Non-pigmented ciliary epithelial cell (primary cell): ENCODE results near the gene GNPTAB.
"Not testable (repeated sequence)": the region's sequence is repeated elsewhere in the genome, so short reads cannot be mapped to it uniquely, and the experiment has no call there.

Experiments
- DNase-seq: peaks from one replicate; pipeline ENCODE4 v3.0.0-alpha.2; 2010; ENCODE audit warnings: low read depth

GNPTAB gene

DNA sequence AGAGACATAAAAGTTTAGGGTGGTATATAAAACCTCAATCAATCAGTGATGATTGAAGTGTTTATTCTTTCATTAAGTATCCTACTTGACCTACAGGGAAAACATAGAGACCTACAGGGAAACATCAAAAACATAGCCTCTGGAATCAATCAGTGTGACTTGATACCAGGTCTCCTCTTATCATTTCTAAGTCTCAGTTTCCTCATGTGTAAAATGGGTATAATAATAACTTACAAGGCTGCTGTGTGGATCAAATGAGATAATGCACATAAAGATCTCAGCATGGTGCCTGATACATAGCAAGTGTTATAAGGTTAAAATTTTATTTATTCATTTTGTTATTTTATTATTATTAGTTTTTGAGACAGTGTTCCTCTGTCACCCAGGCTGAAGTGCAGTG lies 22.2 kb upstream of the GNPTAB start:
- no peak for DNase-seq

DNA sequence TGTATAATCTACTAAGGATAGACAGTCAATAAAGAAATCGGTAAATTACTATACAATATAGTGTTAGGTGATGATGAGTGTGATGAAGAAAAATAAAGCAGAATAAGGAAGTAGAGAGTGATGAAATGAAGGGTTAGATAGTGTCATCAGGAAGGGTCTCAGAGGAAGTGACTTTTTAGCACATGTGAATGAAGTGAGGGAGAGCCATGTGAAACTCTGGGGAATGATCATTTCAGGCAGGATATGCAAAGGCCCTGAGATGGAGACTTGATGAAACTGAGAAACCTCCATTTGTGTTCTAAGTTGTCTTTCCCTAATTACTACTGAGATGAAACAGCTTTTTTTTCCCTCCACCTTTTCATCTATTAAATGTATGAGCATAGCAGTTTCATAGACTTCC lies 19.4 kb upstream of the GNPTAB start:
- no peak for DNase-seq

DNA sequence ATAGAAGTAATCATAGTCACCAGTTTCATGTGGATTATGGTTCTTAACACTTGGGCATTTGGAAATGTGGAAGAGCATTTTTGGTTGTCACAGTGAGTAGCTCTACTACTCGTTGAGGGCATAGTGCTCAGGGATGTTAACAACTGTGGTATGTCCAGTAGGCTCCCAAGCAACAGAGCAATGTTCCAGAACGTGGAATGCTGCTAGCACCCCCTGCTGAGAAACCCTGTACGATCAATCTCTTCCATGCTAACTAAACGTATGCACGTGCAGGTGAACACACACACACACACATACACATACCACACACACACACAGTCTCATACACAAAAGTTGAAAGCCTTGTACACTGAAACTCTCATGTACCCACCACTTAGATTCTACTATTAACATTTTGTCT lies 16.6 kb upstream of the GNPTAB start:
- no peak for DNase-seq

DNA sequence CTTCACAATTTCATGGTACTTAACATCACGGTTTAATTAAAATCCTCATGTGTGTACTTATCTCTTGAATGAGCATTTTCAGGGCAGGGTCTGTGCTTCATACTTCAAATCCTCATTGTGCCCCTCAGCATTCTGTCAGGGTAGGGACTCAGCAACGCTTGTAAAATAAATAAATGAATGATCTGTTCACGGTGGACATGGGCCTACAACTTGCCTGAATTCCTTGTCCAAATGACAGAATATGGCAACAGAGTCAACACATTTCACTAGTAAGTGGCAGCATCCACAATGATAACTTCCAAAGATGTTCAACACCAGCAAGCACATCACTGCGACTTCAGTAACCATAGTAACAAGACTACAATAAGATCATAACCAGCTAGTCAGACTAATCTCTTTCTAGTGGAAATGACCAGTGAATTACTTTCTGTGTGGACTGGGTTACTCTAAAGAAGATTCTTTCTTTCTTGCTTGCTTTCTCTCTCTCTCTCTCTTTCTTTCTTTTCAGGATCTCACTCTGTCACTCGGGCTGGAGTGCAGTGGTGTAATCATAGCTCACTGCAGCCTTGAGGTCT lies 14.5 kb upstream of the GNPTAB start:
- no peak for DNase-seq

DNA sequence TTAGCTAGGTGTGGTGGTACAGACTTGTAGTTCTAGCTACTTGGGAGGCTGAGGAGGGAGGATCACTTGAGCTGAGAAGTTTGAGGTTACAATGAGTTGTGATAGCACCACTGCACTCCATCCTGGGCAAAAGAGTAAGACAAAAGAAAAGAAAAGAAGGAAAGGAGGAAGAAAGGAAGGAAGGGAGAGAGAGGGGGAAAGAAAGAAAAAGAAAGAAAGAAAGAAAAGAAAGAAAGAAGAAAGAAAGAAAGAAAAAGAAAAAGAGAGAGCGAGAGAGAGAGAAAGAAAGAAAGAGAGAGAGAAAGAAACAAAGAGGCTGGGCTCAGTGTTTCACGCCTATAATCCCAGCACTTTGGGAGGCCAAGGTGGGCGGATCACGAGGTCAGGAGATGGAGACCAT lies 10.3 kb upstream of the GNPTAB start:
- no peak for DNase-seq

DNA sequence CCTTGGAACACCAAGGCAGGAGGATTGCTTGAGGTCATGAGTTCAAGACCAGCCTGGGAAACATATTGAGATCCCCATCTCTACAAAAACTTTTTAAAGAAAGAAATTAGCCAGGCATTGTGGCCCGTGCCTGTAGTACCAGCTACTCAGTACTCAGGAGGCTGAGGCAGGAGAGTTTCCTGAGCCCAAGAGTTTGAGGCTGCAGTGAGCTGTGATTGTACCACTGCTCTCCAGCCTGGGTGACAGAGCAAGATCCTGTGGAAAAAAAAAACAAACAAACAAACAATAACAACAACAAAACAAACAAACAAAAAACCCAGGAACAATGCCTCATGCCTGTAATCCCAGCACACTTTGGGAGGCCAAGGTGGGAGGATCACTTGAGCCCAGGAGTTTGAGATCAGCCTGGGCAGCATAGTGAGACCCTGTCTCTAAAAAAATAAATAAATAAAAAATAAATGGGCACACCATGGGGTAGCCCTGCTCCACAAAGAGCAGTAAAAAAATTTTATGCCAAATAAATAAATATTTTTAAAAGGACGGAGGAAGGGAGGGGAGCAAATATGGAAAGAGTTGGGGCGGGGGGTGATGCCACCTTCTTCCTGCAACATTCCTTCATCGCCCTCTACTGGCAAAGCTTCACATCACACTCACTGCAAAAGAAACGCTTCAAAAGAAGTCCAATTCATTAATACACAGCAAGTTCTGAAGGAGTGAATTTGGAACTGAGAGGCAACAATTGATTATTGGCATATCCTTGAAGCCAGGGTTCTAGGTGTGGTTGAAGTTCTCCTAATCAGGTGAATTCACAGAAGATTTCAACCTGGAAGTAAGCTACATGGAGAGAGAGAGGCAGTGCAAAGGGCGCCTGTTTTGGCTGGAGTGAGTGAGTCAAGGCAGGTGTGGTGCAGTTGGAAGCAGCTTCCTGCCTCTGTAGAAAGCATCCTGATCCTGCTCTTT lies 8.8 kb upstream of the GNPTAB start:
- peak; percentile 32 for DNase-seq

DNA sequence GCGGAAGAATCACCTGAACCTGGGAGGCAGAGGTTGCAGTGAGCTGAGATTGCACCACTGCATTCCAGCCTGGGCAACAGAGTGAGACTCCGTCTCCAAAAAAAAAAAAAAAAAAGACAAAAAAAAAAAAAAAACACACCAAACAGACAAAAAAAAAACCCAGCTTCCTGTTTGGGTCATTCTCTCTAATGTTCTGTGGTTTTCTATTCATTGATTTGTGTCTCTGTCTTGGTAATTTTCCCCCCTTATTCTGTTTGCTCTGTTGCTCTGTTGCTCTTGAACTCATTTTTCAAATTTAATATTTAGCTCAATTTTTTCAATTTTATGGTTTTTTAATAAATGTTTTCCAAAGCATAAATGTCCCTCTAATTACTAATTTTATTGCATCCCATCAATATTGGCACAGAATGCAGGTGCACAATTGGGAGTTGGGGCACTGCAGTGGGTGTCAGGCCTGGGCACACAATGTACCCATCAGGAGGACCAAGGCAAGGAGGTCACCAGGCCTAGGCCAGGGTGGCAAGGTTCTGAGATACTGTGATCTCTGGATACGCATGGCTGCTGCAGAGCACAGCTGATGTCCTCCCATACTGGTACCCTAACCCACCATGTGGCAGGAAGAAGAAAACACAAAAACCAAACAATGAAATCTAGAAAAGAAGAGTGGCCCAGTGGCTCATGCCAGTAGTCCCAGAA lies 8.0 kb upstream of the GNPTAB start:
- DNase-seq, result no peak

DNA sequence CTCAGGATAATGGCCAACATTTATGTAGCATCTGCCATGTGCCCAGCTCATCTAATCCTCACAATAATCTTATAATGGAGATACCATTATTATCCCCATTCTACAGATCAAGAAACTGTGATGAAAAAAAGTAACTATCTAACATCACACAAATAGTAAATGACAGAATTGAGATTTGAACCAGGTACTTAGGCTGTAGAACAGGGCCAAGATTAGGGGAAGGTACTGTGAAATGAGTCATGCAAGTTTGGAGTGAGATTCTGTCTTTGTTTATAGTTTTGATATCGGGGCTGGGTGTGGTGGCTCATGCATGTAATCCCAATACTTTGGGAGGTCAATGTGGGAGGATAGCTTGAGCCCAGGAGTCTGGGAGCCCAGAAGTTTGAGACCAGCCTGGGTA lies 1.3 kb upstream of the GNPTAB start:
- DNase-seq, result no peak

DNA sequence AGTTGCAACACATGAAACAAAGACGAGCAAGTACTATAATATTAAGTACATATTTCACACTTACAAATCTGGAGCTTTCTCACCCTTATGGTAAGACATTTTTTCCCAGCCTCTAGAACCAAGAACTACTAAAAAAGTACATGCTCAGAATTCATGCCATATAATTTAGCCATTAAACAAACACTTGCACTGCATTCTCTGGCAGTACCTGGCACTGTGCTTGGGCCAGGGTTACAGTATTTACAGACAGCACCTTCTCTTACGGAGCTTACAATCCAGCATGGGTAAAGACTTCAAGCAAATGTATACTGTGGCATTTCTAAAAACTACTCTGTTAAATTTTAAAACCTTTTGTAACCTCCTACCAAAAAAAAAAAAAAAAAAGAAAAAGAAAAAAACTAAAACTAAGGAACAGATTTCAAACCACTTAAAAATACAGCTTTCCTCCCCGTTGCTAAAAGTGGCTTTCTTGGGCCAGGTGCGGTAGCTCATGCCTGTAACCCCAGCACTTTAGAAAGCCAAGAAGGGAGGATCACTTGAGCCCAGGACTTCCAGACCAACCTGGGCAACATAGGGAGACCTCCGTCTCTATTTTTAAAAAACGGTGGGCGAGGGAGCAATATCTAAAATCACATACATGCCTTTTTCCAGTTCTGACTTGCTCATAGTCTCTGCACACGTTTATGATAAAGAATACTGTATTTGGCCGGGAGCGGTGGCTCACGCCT lies 956 bp downstream of the GNPTAB start:
- DNase-seq, result no peak

DNA sequence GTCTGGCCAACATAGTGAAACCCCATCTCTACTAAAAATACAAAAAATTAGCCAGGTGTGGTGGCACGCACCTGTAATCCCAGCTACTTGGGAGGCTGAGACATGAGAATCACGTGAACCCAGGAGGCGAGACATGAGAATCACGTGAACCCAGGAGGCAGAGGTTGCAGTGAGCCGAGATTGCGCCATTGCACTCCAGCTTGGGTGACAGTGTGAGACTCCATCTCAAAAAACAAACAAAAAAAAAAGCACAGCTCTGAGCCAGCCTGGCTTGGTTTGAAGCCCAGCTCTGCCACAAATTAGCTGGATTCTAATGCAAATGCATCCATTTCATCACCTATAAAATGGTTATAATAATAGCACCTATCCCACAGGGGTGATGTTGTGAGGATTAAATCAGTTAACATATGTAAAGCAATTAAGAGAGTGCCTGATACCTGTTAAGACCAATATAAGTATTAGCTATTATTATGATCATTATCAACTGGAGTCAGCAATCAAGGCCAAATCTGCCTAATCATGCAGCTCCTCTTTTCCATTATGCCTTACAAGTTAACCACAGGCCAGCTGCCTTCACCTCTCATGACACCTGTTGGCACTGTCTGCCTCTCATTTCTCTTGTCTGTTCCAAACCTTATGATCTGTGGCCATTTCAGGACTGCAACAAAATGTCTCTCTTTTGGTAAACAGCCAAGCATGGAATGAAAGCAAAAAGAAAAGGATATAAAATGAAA lies 2.1 kb downstream of the GNPTAB start:
- DNase-seq, result no peak

DNA sequence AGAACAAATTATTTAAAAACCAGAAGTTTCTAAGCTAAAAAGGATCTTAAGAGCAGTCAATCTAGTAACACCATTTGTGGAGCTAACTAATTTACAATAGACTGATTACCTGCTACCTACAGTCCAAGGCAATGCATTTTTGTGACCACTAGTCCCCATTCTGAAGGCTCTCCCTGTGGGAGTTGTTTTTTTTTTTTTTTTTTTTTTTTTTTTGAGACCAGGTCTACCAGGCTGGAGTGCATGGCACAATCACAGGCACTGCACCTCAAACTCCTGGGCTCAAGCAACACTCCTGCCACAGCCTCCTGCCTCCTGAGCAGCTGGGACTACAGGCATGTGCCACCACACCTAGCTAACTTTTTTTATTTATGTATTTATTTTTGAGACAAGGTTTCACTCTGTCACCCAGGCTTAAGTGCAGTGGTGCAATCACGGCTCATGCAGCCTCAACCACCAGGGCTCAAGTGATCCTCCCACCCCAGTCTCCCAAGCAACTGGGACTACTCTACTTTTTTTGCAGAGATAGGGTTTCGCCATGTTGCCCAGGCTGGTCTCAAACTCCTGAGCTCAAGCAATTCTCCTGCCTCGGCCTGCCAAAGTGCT lies 3.9 kb downstream of the GNPTAB start:
- no peak for DNase-seq

DNA sequence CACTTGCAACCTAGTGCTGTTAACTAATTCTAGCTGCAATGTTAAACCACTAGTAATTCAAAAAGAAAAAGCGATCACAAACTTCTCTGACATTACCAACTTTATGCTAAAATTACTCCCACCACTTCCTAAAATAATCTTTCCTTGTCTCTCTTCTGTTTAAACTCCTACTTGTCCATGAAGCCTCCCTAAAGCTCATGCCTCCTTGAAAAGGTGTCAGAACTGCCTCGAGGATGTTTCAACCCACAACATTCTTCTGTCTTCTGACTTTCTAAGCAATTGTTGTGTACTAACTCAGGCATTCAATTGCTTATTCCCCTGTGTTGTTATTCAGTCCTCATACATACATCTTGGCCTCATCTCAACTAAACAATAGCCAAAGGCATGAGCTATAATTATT lies 5.9 kb downstream of the GNPTAB start:
- no peak for DNase-seq

DNA sequence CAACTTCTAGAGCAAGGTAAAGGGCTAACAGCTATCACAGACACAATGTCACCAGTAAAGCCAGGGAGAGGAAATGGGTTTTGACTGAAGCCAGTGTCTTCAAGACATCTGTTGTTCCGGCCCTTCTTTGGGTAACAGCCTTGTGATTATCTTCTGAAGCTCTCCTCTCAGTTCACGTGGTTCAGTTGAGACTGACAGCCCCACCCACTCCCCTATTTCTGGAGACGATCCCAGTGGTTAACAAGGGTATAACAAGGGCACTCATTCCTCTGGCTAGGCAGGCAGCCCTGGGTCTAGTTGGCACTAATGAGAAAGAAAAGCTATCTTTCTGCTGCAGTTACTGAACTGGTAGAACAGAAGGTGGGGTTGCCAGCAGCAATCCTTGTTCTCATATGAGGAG lies 6.9 kb downstream of the GNPTAB start:
- no peak for DNase-seq

DNA sequence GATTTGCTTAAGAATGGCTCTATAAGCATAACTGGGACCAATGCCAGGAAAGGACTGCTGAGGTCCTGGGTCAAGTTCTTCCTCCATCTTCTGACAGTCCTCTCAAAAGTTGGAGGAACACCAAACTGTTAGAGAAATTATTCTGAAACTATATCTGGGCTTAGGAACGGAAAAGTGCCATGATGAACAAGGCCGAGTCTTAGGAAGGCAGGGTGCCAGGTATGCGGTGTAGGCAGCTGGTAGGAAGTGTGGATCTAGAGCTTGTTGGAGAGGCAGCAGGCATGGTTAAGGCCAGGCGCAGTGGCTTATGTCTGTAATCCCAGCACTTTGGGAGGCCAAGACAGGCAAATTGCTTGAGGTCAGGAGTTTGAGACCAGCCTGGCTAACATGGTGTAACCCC lies 7.7 kb downstream of the GNPTAB start:
- DNase-seq, result no peak

DNA sequence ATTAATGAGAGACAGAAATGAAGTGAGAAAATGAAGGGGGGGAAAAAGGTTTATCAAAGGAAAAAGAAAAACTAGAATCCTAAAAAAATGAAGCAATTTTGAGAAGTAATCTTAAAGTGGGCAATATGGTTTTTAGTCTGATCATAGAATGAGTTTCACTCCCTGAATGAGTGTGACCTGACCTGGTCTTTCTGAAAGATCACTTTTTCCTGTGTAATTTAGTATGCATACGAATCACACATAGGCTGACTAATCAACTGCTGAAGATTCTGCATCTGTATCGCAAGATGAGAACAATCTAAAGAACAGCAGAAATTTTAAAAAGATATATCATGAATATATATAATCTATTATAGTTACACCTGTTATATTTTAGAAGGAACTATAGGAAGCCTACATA lies 11.3 kb downstream of the GNPTAB start:
- no peak for DNase-seq

DNA sequence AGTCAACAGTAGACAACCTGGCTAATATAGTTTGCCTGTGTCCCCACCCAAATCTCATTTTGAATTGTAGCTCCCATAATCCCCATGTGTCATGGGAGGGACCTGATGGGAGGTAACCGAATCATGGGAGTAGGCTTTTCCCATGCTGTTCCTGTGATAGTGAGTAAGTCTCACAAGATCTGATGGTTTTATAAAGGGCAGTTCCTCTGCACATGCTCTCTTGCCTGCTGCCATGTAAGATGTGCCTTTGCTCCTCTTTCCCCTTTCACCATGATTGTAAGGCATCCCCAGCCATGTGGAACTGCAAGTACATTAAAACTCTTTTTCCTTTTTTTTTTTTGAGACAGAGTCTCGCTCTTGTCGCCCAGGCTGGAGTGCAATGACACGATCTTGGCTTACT lies 12.1 kb downstream of the GNPTAB start:
- not testable (repeated sequence) for DNase-seq

DNA sequence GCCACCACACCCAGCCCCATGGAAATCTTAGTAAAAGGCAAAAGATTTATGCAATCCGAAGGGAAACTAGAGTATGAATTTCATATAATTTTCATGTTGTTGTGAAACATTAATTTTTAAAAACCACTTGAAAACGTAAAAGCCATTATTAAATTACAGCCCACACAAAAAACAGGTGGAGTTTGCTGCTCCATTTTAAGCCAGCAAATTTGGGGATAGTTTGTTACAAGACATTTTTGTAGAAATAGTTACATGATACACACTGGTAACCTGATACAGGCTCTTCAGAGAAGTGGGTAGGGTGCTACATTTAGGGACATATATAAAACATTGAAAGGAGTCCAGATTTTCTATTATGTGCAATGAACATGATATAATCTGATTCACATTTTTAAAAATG lies 17.6 kb downstream of the GNPTAB start:
- no peak for DNase-seq

DNA sequence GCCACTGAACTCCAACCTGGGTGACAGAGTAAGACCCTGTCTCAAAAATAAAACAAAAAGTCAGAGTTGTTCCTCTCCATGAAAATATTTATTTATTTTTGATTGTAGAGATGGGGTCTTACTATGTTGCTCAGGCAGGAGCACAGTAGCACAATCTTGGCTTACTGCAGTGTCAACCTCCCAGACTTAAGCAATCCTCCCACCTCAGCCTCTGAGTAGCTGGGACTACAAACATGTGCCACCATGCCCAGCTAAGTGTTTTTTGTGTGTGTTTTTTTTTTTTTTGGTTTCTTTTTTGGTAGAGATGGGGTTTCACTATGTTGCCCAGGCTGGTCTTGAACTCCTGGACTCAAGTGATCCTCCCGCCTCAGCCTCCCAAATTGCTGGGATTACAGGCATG lies 18.0 kb downstream of the GNPTAB start:
- not testable (repeated sequence) for DNase-seq

DNA sequence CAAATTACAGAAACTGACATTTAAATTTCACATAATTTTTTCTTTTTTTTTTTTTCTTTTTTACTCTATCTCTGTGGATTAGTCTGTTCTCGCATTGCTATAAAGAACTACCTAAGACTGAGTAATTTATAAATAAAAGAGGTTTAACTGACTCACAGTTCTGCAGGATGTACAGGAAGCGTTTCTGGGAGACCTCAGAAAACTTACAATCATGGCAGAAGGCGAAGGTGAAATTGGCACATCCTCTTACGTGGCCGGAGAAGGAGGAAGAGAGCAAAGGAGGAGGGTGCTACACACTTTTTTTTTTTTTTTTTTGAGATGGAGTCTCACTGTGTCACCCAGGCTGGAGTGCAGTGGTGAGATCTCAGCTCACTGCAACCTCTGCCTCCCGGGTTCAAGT lies 19.4 kb downstream of the GNPTAB start:
- DNase-seq, result not testable (repeated sequence)

DNA sequence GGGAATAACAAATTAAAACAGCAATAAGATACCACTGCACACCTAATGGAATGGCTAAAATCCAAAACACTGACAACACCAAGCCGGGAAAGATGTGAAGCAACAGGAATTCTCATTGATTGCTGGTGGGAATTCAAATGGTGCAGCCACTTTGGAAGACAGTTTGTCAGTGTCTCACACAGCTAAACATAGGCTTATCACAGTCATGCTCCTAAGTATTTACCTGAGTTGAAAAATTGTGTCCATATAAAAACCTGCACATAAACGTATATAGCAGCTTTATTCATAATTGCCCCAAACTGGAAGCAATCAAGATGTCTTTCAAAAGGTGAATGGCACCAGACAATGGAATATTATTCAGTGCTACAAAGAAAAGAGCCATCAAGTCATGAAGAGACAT lies 21.6 kb downstream of the GNPTAB start:
- DNase-seq, result no peak

DNA sequence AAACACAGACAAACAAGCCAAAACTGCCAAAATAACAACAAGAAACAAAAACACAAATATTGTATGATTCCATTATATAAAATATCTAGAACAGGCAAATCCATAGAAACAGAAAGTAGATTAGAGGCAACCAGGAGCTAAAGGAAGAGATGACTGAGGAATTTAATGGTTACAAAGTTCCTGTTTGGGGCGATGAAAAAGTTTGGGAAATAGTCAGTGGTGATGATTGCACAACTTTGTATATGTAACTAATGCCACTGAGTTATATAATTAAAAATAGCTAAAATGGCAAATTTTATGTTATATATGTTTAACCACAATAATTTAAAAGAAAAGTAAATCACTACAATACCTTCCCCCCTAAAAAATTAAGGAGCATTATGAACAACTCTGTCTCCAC lies 24.5 kb downstream of the GNPTAB start:
- DNase-seq, result no peak
